Neutrophil (primary cell): Measurements from ENCODE around the gene FMR1NB.

Source experiments
- H3K27ac ChIP-seq: fragments of 200-600 bp; sonication (generic); 2 replicates; pipeline ENCODE4 v1.5.1; 2016; ENCODE audit warnings: mild to moderate bottlenecking, moderate library complexity
- H3K27me3 ChIP-seq: fragments of 200-600 bp; sonication (generic); 2 replicates; pipeline ENCODE4 v1.6.0; 2016; ENCODE audit warnings: mild to moderate bottlenecking
- H3K36me3 ChIP-seq: fragments of 200-600 bp; sonication (generic); 2 replicates; pipeline ENCODE4 v1.5.1; 2017
- H3K4me1 ChIP-seq, 2 experiments: fragments of 200-600 bp in 1 of 2; sonication (generic) in 1 of 2; 1 replicate in 1 of 2; 2 replicates in 1 of 2; pipeline versions ENCODE4 v1.5.1 to v1.6.1; 2013 to 2016; ENCODE audit warnings: low read depth in 1 of 2, low read length in 1 of 2, mild to moderate bottlenecking in 1 of 2, moderate library complexity in 1 of 2; ENCODE audit not compliant: control insufficient read depth in 1 of 2, insufficient read depth in 1 of 2
- H3K4me3 ChIP-seq, 2 experiments: fragments of 200-600 bp in 1 of 2; sonication (generic) in 1 of 2; 1 replicate in 1 of 2; 2 replicates in 1 of 2; pipeline ENCODE4 v1.5.1; 2013 to 2016; ENCODE audit warnings: low read depth in 1 of 2, low read length in 1 of 2, mild to moderate bottlenecking in 1 of 2, moderate library complexity in 1 of 2
- H3K9me3 ChIP-seq: fragments of 200-600 bp; sonication (generic); 2 replicates; pipeline ENCODE4 v1.5.1; 2016
- TF ChIP-seq, protein P1 (sequence below): fragments of 200-600 bp; sonication (generic); IDR thresholded peaks from 2 replicates; pipeline ENCODE4 v1.5.1; 2016; ENCODE audit warnings: antibody characterized with exemption

FMR1NB gene, protein sequence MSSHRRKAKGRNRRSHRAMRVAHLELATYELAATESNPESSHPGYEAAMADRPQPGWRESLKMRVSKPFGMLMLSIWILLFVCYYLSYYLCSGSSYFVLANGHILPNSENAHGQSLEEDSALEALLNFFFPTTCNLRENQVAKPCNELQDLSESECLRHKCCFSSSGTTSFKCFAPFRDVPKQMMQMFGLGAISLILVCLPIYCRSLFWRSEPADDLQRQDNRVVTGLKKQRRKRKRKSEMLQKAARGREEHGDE

DNA sequence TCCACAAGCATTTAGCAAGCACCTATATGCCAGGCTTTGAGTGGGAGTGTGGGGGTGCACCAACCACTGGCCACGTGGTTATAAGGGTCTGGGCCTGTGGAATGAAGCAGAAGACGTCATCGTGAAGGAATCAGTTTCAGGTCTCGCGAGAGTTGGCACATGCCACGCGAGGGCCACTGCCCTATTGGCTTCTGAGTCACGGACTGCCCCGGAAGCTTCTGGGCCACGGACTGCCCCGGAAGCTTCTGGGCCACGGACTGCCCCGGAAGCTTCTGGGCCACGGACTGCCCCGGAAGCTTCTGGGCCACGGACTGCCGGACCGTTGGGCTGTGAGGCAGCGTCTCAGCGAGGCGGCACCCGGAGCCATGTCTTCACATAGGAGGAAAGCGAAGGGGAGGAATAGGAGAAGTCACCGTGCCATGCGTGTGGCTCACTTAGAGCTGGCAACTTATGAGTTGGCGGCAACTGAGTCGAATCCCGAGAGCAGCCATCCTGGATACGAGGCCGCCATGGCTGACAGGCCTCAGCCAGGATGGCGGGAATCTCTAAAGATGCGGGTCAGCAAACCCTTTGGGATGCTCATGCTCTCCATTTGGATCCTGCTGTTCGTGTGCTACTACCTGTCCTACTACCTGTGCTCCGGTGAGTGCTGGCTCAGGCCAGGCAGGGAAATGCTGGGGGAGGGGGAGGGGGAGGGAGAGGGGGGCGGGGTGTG, at the start of gene FMR1NB:
Gene FMR1NB, plus strand, starts transcription at position 300 of the 715 bp plus-strand sequence. Its CDS starts 66 bp downstream, at position 366.
- no peak within 1 kb of the TSS for H3K27ac ChIP-seq
- no peaks in the 10 kb centered on the region for H3K4me1 ChIP-seq
- no peak within 1 kb of the TSS for H3K4me3 ChIP-seq
- no peaks in the 10 kb centered on the region for H3K36me3 ChIP-seq
- no peaks in the 10 kb centered on the region for H3K9me3 ChIP-seq
- H3K27me3 ChIP-seq: no peaks in the 10 kb centered on the region
- TF ChIP-seq, protein P1, sequence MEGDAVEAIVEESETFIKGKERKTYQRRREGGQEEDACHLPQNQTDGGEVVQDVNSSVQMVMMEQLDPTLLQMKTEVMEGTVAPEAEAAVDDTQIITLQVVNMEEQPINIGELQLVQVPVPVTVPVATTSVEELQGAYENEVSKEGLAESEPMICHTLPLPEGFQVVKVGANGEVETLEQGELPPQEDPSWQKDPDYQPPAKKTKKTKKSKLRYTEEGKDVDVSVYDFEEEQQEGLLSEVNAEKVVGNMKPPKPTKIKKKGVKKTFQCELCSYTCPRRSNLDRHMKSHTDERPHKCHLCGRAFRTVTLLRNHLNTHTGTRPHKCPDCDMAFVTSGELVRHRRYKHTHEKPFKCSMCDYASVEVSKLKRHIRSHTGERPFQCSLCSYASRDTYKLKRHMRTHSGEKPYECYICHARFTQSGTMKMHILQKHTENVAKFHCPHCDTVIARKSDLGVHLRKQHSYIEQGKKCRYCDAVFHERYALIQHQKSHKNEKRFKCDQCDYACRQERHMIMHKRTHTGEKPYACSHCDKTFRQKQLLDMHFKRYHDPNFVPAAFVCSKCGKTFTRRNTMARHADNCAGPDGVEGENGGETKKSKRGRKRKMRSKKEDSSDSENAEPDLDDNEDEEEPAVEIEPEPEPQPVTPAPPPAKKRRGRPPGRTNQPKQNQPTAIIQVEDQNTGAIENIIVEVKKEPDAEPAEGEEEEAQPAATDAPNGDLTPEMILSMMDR: no peak

DNA sequence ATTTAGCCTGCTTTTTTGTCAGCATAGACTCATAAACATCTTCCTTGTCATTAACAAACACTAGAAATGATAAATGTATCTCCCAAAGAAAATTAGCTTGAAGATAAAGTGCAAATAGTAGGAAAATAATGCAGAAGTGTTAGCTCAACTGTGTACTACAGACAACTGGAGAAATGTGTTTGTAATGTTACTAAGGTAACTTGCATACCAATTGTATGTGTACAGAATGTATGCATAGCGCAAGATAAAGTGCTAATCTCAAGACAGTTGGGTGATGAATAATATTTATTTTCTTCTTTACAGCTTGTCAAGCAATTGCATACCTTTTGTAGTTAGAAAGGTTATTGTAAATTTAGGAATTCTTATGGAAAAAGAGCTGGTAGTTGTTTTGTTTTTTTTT, 47.3 kb upstream of the FMR1NB start:
- Histone ChIP-seq H3K27me3 (no peaks in the 10 kb centered on the region), H3K9me3 (no peaks in the 10 kb centered on the region), H3K4me3 (no peak overlapping the region), H3K4me1 (no peaks in the 10 kb centered on the region), H3K27ac (no peak overlapping the region), H3K36me3 (peaks cover 67% of the 10 kb centered on the region)
- TF ChIP-seq, protein P1: no peak

DNA sequence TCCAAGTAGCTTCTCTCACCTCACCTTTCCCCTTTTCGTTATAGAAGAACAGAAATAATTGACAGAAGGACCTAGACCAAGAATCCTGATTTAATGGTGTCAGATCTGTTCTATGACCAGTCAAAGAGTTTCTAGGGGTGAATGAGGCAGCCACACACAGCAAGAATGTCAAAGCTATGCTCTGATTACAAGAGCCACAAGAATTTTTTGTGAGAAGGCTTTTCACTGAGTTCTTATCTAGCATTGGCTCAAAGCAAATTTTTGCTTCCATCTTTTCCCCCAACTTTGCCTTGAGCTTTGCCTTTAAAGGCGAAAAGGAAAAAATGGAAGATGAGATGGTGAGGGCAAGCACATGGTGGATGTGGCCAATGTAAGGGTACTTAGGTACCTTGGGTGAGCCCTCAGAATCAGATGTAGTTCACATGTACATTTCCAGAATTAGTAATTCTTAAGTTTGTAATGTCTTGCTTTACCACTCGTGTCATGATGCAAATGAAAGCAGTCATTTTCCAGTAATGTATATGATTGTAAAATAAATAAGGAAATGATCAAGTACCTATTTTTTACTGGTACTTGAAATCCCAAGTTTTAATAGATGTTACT, 45.9 kb upstream of the FMR1NB start:
- Histone ChIP-seq H3K4me1 (no peaks in the 10 kb centered on the region), H3K9me3 (no peaks in the 10 kb centered on the region), H3K4me3 (no peak overlapping the region), H3K36me3 (peaks cover 60% of the 10 kb centered on the region), H3K27ac (no peak overlapping the region), H3K27me3 (no peaks in the 10 kb centered on the region)
- TF ChIP-seq, protein P1: no peak

DNA sequence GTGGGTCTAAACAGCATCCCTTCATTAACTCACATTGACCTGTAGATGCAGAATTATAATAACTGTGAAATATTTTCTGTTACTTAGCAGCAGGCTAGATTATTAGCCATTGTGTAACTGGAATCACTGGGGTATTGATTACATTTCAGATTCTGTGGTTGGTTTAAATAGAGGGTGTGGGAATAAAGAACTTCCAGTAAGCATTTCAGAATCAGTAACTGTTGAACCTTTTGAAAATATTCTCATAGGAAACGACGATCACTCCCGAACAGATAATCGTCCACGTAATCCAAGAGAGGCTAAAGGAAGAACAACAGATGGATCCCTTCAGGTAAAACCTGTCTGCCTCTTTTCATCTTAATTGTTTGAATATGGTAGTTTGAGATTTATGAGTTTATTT, 35.9 kb upstream of the FMR1NB start:
- Histone ChIP-seq H3K36me3 (peaks cover 69% of the 10 kb centered on the region), H3K9me3 (no peaks in the 10 kb centered on the region), H3K27ac (no peak overlapping the region), H3K4me3 (no peak overlapping the region), H3K27me3 (no peaks in the 10 kb centered on the region), H3K4me1 (no peaks in the 10 kb centered on the region)
- TF ChIP-seq, protein P1: no peak

DNA sequence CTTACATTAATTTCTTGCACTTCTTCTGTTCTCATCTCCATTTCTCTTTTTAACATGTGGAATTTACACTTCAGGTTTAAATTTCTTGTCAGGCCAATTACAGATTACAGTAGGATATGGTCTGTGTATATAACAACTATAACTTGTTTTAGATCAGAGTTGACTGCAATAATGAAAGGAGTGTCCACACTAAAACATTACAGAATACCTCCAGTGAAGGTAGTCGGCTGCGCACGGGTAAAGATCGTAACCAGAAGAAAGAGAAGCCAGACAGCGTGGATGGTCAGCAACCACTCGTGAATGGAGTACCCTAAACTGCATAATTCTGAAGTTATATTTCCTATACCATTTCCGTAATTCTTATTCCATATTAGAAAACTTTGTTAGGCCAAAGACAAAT, 32.6 kb upstream of the FMR1NB start:
- H3K27me3 ChIP-seq: no peaks in the 10 kb centered on the region
- TF ChIP-seq, protein P1: no peak
- no peak overlapping the region for H3K27ac ChIP-seq
- H3K4me3 ChIP-seq: no peak overlapping the region
- H3K4me1 ChIP-seq: no peaks in the 10 kb centered on the region
- H3K9me3 ChIP-seq: no peaks in the 10 kb centered on the region
- H3K36me3 ChIP-seq: peaks cover 48% of the 10 kb centered on the region
